WTC11 (cell line): ENCODE results near the gene TNNI2. TPM values are rescaled to one million over a fixed set of nuclear protein-coding genes. Genes with fewer than 3 reads are reported as not detected.

Source experiments
- ATAC-seq: fragments of 200-7000 bp; cut with Tn5 transposase; 2 replicates; pipeline ENCODE4 v1.10.0; 2021; ENCODE audit warnings: mild to moderate bottlenecking, moderate library complexity
- CTCF ChIA-PET: fragments of 300-600 bp; sonication (Branson Sonifier 250); formaldehyde crosslinking; loops from one replicate; lab custom pipeline; 2021; ENCODE audit warnings: antibody characterized with exemption; lab: Charles Lee
- POLR2A ChIA-PET: fragments of 350-600 bp; sonication (Branson Sonifier 250); formaldehyde crosslinking; loops from one replicate; lab custom pipeline; 2021; ENCODE audit warnings: antibody characterized with exemption; lab: Charles Lee
- DNase-seq: peaks from one replicate; pipeline ENCODE4 v3.0.0; 2021; ENCODE audit warnings: low spot score
- H3K27ac Mint-ChIP-seq: 2 replicates; pipeline ENCODE4 v1.8.0; 2021; ENCODE audit warnings: mixed read lengths
- H3K27me3 Mint-ChIP-seq: 2 replicates; pipeline ENCODE4 v1.8.0; 2021; ENCODE audit warnings: low read depth, mild to moderate bottlenecking, moderate library complexity, mixed read lengths
- H3K36me3 Mint-ChIP-seq: 2 replicates; pipeline ENCODE4 v1.8.0; 2021; ENCODE audit warnings: mixed read lengths
- H3K4me1 Mint-ChIP-seq: 2 replicates; pipeline ENCODE4 v1.8.0; 2022; ENCODE audit warnings: mixed read lengths
- H3K4me3 Mint-ChIP-seq: 2 replicates; pipeline ENCODE4 v1.8.0; 2021; ENCODE audit warnings: mild to moderate bottlenecking, moderate library complexity, mixed read lengths
- H3K9me3 Mint-ChIP-seq: 2 replicates; pipeline ENCODE4 v1.8.0; 2021; ENCODE audit warnings: mixed read lengths
- CREB1 ChIP-seq: sonication (generic); formaldehyde crosslinking; IDR thresholded peaks from 2 replicates; pipeline ENCODE4 v1.8.0; 2023; ENCODE audit warnings: mild to moderate bottlenecking, missing genetic modification reagents
- CREM ChIP-seq: sonication (generic); formaldehyde crosslinking; IDR thresholded peaks from 2 replicates; pipeline ENCODE4 v1.8.1; 2022; ENCODE audit warnings: mild to moderate bottlenecking, missing genetic modification reagents, moderate library complexity
- ELF4 ChIP-seq: sonication (generic); formaldehyde crosslinking; IDR thresholded peaks from 2 replicates; pipeline ENCODE4 v1.8.1; 2022; ENCODE audit warnings: low read depth, mild to moderate bottlenecking, moderate library complexity, missing genetic modification reagents
- FOXK1 ChIP-seq: sonication (generic); formaldehyde crosslinking; IDR thresholded peaks from 2 replicates; pipeline ENCODE4 v1.8.0; 2022; ENCODE audit warnings: mild to moderate bottlenecking, moderate library complexity, missing genetic modification reagents
- IRF2 ChIP-seq: sonication (generic); formaldehyde crosslinking; IDR thresholded peaks from 2 replicates; pipeline ENCODE4 v1.8.0; 2022; ENCODE audit warnings: low read depth, missing genetic modification reagents, borderline replicate concordance
- KAT7 ChIP-seq: sonication (generic); formaldehyde crosslinking; IDR thresholded peaks from 2 replicates; pipeline ENCODE4 v1.8.1; 2023; ENCODE audit warnings: missing genetic modification reagents, mild to moderate bottlenecking, borderline replicate concordance
- MXD4 ChIP-seq: fragments of 250-450 bp; sonication (Bioruptor Pico); IDR thresholded peaks from 2 replicates; pipeline ENCODE4 v1.8.0; 2021; ENCODE audit warnings: mild to moderate bottlenecking, moderate library complexity, borderline replicate concordance
- NFE2L1 ChIP-seq: sonication (generic); formaldehyde crosslinking; IDR thresholded peaks from 2 replicates; pipeline ENCODE4 v1.8.1; 2023; ENCODE audit warnings: missing genetic modification reagents
- NR1H2 ChIP-seq: sonication (generic); formaldehyde crosslinking; IDR thresholded peaks from 2 replicates; pipeline ENCODE4 v1.9.0; 2021; ENCODE audit warnings: mild to moderate bottlenecking, moderate library complexity, missing genetic modification reagents
- PRRX2 ChIP-seq: fragments of 250-450 bp; sonication (Bioruptor Pico); IDR thresholded peaks from 2 replicates; pipeline ENCODE4 v1.8.0; 2021; ENCODE audit warnings: mild to moderate bottlenecking
- RELA ChIP-seq: sonication (generic); formaldehyde crosslinking; IDR thresholded peaks from 2 replicates; pipeline ENCODE4 v1.8.1; 2022; ENCODE audit warnings: missing genetic modification reagents, mild to moderate bottlenecking, borderline replicate concordance
- SMAD4 ChIP-seq: sonication (generic); formaldehyde crosslinking; IDR thresholded peaks from 2 replicates; pipeline ENCODE4 v1.8.0; 2022; ENCODE audit warnings: mild to moderate bottlenecking, missing genetic modification reagents
- ZNF219 ChIP-seq: sonication (generic); formaldehyde crosslinking; IDR thresholded peaks from 2 replicates; pipeline ENCODE4 v1.8.0; 2023; ENCODE audit warnings: missing genetic modification reagents, mild to moderate bottlenecking, borderline replicate concordance
- ZNF263 ChIP-seq: sonication (generic); formaldehyde crosslinking; IDR thresholded peaks from 2 replicates; pipeline ENCODE4 v1.8.1; 2022; ENCODE audit warnings: low read depth, mild to moderate bottlenecking, moderate library complexity, missing genetic modification reagents
- ZNF416 ChIP-seq: fragments of 250-450 bp; sonication (Bioruptor Pico); IDR thresholded peaks from 2 replicates; pipeline ENCODE4 v1.9.0; 2021; ENCODE audit warnings: mild to moderate bottlenecking, inconsistent platforms
- total RNA-seq: library from RNA; stranded (reverse); gene quantifications from 3 replicates; pipeline ENCODE4 v1.2.3, GENCODE V29; 2021
- TF ChIP-seq, protein P1 (sequence below): sonication (generic); formaldehyde crosslinking; IDR thresholded peaks from 2 replicates; pipeline ENCODE4 v1.8.1; 2022; ENCODE audit warnings: mild to moderate bottlenecking, moderate library complexity, missing genetic modification reagents
- TF ChIP-seq, protein P2 (sequence below): fragments of 250-450 bp; sonication (Bioruptor Pico); IDR thresholded peaks from 2 replicates; pipeline ENCODE4 v1.9.0; 2021; ENCODE audit warnings: moderate library complexity, mild to moderate bottlenecking, inconsistent platforms, borderline replicate concordance
- TF ChIP-seq, protein P3 (sequence below): fragments of 250-450 bp; sonication (Bioruptor Pico); IDR thresholded peaks from 2 replicates; pipeline ENCODE4 v1.9.0; 2021; ENCODE audit warnings: mild to moderate bottlenecking
- TF ChIP-seq, protein P4 (sequence below): fragments of 250-450 bp; sonication (Bioruptor Pico); IDR thresholded peaks from 2 replicates; pipeline ENCODE4 v1.9.0; 2021; ENCODE audit warnings: mild to moderate bottlenecking
- TF ChIP-seq, protein P5 (sequence below): fragments of 250-450 bp; sonication (Bioruptor Pico); IDR thresholded peaks from 2 replicates; pipeline ENCODE4 v1.8.0; 2021; ENCODE audit warnings: mild to moderate bottlenecking

TNNI2 gene
- total RNA-seq, 1 experiment from 2014 or later: not detected

DNA sequence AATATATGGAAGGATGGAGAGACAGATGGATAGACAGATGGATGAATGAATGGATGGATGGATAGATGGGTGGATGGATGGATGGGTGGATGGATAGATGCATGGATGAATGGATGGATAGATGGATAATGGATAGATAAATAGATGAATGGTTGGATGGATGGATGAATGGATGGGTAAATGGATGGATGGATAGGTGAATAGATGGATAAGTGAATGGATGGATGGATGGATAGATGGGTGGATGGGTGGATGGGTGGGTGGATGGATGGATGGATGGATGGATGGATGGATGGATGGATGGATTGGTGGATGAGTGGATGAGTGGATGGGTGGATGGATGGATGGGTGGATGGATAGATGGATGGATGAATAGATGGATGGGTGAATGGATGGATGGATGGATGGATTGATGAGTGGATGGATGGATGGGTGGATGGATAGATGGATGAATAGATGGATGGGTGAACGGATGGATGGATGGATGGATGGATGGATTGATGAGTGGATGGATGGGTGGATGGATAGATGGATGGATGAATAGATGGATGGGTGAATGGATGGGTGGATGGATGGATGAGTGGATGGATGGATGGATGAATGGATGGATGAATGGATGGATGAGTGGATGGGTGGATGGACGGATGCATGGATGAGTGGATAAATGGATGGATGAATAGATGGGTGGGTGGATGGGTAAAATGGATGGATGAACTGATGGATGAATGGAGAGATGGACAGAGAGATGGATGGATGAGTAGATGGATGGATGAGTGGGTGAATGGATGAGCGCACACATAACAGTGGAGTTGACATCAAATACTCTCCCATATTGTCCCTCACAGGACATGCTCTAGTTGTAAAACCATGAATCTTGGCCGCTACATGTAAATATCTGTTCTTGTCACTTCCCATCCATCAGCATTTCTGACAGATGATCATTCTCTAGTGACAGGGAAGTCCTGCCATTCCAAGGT lies 22.9 kb downstream of the TNNI2 start:
- DNase-seq: no peak
- POLR2A ChIA-PET: no interaction called here
- Mint-ChIP-seq H3K4me1 (no peaks in the 10 kb centered on the region; the same call in 1 of the 2 replicates), H3K27ac (no peak overlapping the region), H3K9me3 (no peaks in the 10 kb centered on the region), H3K4me3 (no peak overlapping the region), H3K36me3 (no peaks in the 10 kb centered on the region), H3K27me3 (no peaks in the 10 kb centered on the region)
- TF ChIP-seq MXD4 (CRISPR knock-in tag) (no peak), NFE2L1 (no peak), SMAD4 (CRISPR knock-in tag) (no peak), FOXK1 (CRISPR knock-in tag) (no peak), ZNF263 (CRISPR knock-in tag) (no peak), ELF4 (CRISPR knock-in tag) (no peak), NR1H2 (CRISPR knock-in tag) (no peak), CREB1 (CRISPR knock-in tag) (no peak)
- TF ChIP-seq, protein P1, sequence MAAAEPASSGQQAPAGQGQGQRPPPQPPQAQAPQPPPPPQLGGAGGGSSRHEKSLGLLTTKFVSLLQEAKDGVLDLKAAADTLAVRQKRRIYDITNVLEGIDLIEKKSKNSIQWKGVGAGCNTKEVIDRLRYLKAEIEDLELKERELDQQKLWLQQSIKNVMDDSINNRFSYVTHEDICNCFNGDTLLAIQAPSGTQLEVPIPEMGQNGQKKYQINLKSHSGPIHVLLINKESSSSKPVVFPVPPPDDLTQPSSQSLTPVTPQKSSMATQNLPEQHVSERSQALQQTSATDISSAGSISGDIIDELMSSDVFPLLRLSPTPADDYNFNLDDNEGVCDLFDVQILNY (CRISPR knock-in tag): no peak
- TF ChIP-seq, protein P2, sequence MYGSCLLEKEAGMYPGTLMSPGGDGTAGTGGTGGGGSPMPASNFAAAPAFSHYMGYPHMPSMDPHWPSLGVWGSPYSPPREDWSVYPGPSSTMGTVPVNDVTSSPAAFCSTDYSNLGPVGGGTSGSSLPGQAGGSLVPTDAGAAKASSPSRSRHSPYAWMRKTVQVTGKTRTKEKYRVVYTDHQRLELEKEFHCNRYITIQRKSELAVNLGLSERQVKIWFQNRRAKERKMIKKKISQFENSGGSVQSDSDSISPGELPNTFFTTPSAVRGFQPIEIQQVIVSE: no peak
- TF ChIP-seq, protein P3, sequence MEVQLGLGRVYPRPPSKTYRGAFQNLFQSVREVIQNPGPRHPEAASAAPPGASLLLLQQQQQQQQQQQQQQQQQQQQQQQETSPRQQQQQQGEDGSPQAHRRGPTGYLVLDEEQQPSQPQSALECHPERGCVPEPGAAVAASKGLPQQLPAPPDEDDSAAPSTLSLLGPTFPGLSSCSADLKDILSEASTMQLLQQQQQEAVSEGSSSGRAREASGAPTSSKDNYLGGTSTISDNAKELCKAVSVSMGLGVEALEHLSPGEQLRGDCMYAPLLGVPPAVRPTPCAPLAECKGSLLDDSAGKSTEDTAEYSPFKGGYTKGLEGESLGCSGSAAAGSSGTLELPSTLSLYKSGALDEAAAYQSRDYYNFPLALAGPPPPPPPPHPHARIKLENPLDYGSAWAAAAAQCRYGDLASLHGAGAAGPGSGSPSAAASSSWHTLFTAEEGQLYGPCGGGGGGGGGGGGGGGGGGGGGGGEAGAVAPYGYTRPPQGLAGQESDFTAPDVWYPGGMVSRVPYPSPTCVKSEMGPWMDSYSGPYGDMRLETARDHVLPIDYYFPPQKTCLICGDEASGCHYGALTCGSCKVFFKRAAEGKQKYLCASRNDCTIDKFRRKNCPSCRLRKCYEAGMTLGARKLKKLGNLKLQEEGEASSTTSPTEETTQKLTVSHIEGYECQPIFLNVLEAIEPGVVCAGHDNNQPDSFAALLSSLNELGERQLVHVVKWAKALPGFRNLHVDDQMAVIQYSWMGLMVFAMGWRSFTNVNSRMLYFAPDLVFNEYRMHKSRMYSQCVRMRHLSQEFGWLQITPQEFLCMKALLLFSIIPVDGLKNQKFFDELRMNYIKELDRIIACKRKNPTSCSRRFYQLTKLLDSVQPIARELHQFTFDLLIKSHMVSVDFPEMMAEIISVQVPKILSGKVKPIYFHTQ: no peak
- CTCF ChIA-PET: interaction anchor here (1.4 kb wide), 1 partner anchor 168 kb away, joined by 3 read pairs; no protein-coding TSS in a partner anchor
- ATAC-seq: no peak

DNA sequence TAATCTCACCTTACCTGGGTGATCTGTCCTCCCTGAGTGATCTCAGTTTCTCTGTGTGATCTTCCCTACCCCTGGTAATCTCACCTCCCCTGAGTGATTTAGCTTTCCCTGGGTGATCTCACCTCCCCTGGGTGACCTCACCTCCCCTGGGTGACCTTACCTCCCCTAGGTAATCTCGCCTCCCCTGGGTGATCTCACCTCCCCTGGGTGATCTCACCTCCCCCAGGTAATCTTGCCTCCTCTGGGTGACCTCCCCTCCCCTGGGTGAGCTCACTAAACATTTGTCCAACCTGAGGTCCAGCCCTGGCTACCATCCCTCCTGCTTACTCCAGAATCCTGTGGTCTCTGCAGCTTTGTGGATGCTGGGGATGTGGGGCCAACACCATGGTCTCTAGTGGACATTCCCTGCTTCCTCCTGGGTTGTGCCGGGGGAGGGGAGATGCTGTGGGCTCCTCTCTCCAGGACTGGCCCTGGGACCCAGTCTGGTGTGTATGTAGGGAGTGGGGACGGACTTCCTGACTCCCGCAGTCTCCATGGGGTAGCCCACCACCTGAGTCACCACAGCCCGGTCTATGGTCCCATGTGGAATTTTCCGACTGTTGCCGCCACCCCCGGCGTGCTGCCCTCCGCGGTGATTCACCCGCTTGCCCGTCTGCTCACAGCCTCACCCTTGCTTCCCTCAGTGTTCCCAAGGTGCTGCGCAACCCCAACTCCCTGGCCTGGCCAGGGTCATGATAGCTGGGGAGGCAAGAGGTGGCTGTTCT lies 24.0 kb downstream of the TNNI2 start:
- CTCF ChIA-PET: interaction anchor here (1.4 kb wide), 1 partner anchor 169 kb away, joined by 3 read pairs; no protein-coding TSS in a partner anchor

More for the DNA sequence above, 24.0 kb downstream of the TNNI2 start:
- H3K4me3 Mint-ChIP-seq: no peak overlapping the region
- POLR2A ChIA-PET: no interaction called here
- TF ChIP-seq KAT7 (CRISPR knock-in tag) (no peak), RELA (CRISPR knock-in tag) (no peak), CREM (CRISPR knock-in tag) (no peak), NFE2L1 (no peak), ZNF219 (CRISPR knock-in tag) (no peak), PRRX2 (no peak), IRF2 (CRISPR knock-in tag) (no peak), ZNF263 (CRISPR knock-in tag) (no peak), ZNF416 (CRISPR knock-in tag) (no peak)
- TF ChIP-seq, protein P4, sequence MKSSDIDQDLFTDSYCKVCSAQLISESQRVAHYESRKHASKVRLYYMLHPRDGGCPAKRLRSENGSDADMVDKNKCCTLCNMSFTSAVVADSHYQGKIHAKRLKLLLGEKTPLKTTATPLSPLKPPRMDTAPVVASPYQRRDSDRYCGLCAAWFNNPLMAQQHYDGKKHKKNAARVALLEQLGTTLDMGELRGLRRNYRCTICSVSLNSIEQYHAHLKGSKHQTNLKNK (CRISPR knock-in tag): no peak
- TF ChIP-seq, protein P5, sequence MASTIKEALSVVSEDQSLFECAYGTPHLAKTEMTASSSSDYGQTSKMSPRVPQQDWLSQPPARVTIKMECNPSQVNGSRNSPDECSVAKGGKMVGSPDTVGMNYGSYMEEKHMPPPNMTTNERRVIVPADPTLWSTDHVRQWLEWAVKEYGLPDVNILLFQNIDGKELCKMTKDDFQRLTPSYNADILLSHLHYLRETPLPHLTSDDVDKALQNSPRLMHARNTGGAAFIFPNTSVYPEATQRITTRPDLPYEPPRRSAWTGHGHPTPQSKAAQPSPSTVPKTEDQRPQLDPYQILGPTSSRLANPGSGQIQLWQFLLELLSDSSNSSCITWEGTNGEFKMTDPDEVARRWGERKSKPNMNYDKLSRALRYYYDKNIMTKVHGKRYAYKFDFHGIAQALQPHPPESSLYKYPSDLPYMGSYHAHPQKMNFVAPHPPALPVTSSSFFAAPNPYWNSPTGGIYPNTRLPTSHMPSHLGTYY: no peak
- TF ChIP-seq, all 79 proteins: peak for 0
- Mint-ChIP-seq H3K9me3 (no peaks in the 10 kb centered on the region), H3K27ac (no peak overlapping the region), H3K27me3 (no peaks in the 10 kb centered on the region), H3K36me3 (no peaks in the 10 kb centered on the region), H3K4me1 (no peaks in the 10 kb centered on the region; the same call in 1 of the 2 replicates)
- ATAC-seq (no peak), DNase-seq (no peak)
